WTC11 (cell line): ENCODE results near the gene FHAD1. TPM values are rescaled to one million over a fixed set of nuclear protein-coding genes. Genes with fewer than 3 reads are reported as not detected.
A peak's percentile ranks its signal among the peaks of the same experiment; 100 is the strongest.

Experiments used
- ATAC-seq: fragments of 200-7000 bp; cut with Tn5 transposase; 2 replicates; pipeline ENCODE4 v1.10.0; 2021; ENCODE audit warnings: mild to moderate bottlenecking, moderate library complexity
- CTCF ChIA-PET: fragments of 300-600 bp; sonication (Branson Sonifier 250); formaldehyde crosslinking; loops from one replicate; lab custom pipeline; 2021; ENCODE audit warnings: antibody characterized with exemption; lab: Charles Lee
- POLR2A ChIA-PET: fragments of 350-600 bp; sonication (Branson Sonifier 250); formaldehyde crosslinking; loops from one replicate; lab custom pipeline; 2021; ENCODE audit warnings: antibody characterized with exemption; lab: Charles Lee
- DNase-seq: peaks from one replicate; pipeline ENCODE4 v3.0.0; 2021; ENCODE audit warnings: low spot score
- H3K27ac Mint-ChIP-seq: 2 replicates; pipeline ENCODE4 v1.8.0; 2021; ENCODE audit warnings: mixed read lengths
- H3K27me3 Mint-ChIP-seq: 2 replicates; pipeline ENCODE4 v1.8.0; 2021; ENCODE audit warnings: low read depth, mild to moderate bottlenecking, moderate library complexity, mixed read lengths
- H3K36me3 Mint-ChIP-seq: 2 replicates; pipeline ENCODE4 v1.8.0; 2021; ENCODE audit warnings: mixed read lengths
- H3K4me1 Mint-ChIP-seq: 2 replicates; pipeline ENCODE4 v1.8.0; 2022; ENCODE audit warnings: mixed read lengths
- H3K4me3 Mint-ChIP-seq: 2 replicates; pipeline ENCODE4 v1.8.0; 2021; ENCODE audit warnings: mild to moderate bottlenecking, moderate library complexity, mixed read lengths
- H3K9me3 Mint-ChIP-seq: 2 replicates; pipeline ENCODE4 v1.8.0; 2021; ENCODE audit warnings: mixed read lengths
- CREB1 ChIP-seq: sonication (generic); formaldehyde crosslinking; IDR thresholded peaks from 2 replicates; pipeline ENCODE4 v1.8.0; 2023; ENCODE audit warnings: mild to moderate bottlenecking, missing genetic modification reagents
- CREM ChIP-seq: sonication (generic); formaldehyde crosslinking; IDR thresholded peaks from 2 replicates; pipeline ENCODE4 v1.8.1; 2022; ENCODE audit warnings: mild to moderate bottlenecking, missing genetic modification reagents, moderate library complexity
- E2F1 ChIP-seq: sonication (generic); formaldehyde crosslinking; IDR thresholded peaks from 2 replicates; pipeline ENCODE4 v1.8.0; 2022; ENCODE audit warnings: mild to moderate bottlenecking, missing genetic modification reagents
- E2F4 ChIP-seq: sonication (generic); formaldehyde crosslinking; IDR thresholded peaks from 2 replicates; pipeline ENCODE4 v1.8.1; 2022; ENCODE audit warnings: low read depth, mild to moderate bottlenecking, moderate library complexity, missing genetic modification reagents, borderline replicate concordance
- EMX1 ChIP-seq: fragments of 250-450 bp; sonication (Bioruptor Pico); IDR thresholded peaks from 2 replicates; pipeline ENCODE4 v1.8.0; 2021; ENCODE audit warnings: mild to moderate bottlenecking
- FOXK1 ChIP-seq: sonication (generic); formaldehyde crosslinking; IDR thresholded peaks from 2 replicates; pipeline ENCODE4 v1.8.0; 2022; ENCODE audit warnings: mild to moderate bottlenecking, moderate library complexity, missing genetic modification reagents
- GABPB1 ChIP-seq: sonication (generic); formaldehyde crosslinking; IDR thresholded peaks from 2 replicates; pipeline ENCODE4 v1.8.1; 2023; ENCODE audit warnings: mild to moderate bottlenecking, missing genetic modification reagents
- MLX ChIP-seq: sonication (generic); formaldehyde crosslinking; IDR thresholded peaks from 2 replicates; pipeline ENCODE4 v1.8.1; 2023; ENCODE audit warnings: mild to moderate bottlenecking, missing genetic modification reagents, moderate library complexity
- NR1H2 ChIP-seq: sonication (generic); formaldehyde crosslinking; IDR thresholded peaks from 2 replicates; pipeline ENCODE4 v1.9.0; 2021; ENCODE audit warnings: mild to moderate bottlenecking, moderate library complexity, missing genetic modification reagents
- RELA ChIP-seq: sonication (generic); formaldehyde crosslinking; IDR thresholded peaks from 2 replicates; pipeline ENCODE4 v1.8.1; 2022; ENCODE audit warnings: missing genetic modification reagents, mild to moderate bottlenecking, borderline replicate concordance
- RORB ChIP-seq: fragments of 250-450 bp; sonication (Bioruptor Pico); IDR thresholded peaks from 2 replicates; pipeline ENCODE4 v1.9.0; 2021; ENCODE audit warnings: mild to moderate bottlenecking
- SMAD4 ChIP-seq: sonication (generic); formaldehyde crosslinking; IDR thresholded peaks from 2 replicates; pipeline ENCODE4 v1.8.0; 2022; ENCODE audit warnings: mild to moderate bottlenecking, missing genetic modification reagents
- USF1 ChIP-seq: sonication (generic); formaldehyde crosslinking; IDR thresholded peaks from 2 replicates; pipeline ENCODE4 v1.8.0; 2022; ENCODE audit warnings: mild to moderate bottlenecking, missing genetic modification reagents
- ZBTB43 ChIP-seq: sonication (generic); formaldehyde crosslinking; IDR thresholded peaks from 2 replicates; pipeline ENCODE4 v1.8.1; 2023; ENCODE audit warnings: mild to moderate bottlenecking, missing genetic modification reagents
- ZNF121 ChIP-seq: sonication (generic); formaldehyde crosslinking; IDR thresholded peaks from 2 replicates; pipeline ENCODE4 v1.8.0; 2023; ENCODE audit warnings: missing genetic modification reagents
- ZNF232 ChIP-seq: sonication (generic); formaldehyde crosslinking; IDR thresholded peaks from 2 replicates; pipeline ENCODE4 v1.8.0; 2022; ENCODE audit warnings: mild to moderate bottlenecking, missing genetic modification reagents
- ZNF263 ChIP-seq: sonication (generic); formaldehyde crosslinking; IDR thresholded peaks from 2 replicates; pipeline ENCODE4 v1.8.1; 2022; ENCODE audit warnings: low read depth, mild to moderate bottlenecking, moderate library complexity, missing genetic modification reagents
- ZNF671 ChIP-seq: fragments of 250-450 bp; sonication (Bioruptor Pico); IDR thresholded peaks from 2 replicates; pipeline ENCODE4 v1.8.0; 2021; ENCODE audit warnings: mild to moderate bottlenecking
- total RNA-seq: library from RNA; stranded (reverse); gene quantifications from 3 replicates; pipeline ENCODE4 v1.2.3, GENCODE V29; 2021
- TF ChIP-seq, protein P1 (sequence below): sonication (generic); formaldehyde crosslinking; IDR thresholded peaks from 2 replicates; pipeline ENCODE4 v1.8.1; 2023; ENCODE audit warnings: mild to moderate bottlenecking, missing genetic modification reagents, moderate library complexity
- TF ChIP-seq, protein P2 (sequence below): sonication (generic); formaldehyde crosslinking; conservative IDR thresholded peaks from 2 replicates; pipeline ENCODE4 v1.8.1; 2022; ENCODE audit warnings: mild to moderate bottlenecking, missing genetic modification reagents
- TF ChIP-seq, protein P3 (sequence below): sonication (generic); formaldehyde crosslinking; IDR thresholded peaks from 2 replicates; pipeline ENCODE4 v1.8.0; 2023; ENCODE audit warnings: missing genetic modification reagents

The FHAD1 gene
- total RNA-seq, 1 experiment from 2014 or later = 3.0 TPM

DNA sequence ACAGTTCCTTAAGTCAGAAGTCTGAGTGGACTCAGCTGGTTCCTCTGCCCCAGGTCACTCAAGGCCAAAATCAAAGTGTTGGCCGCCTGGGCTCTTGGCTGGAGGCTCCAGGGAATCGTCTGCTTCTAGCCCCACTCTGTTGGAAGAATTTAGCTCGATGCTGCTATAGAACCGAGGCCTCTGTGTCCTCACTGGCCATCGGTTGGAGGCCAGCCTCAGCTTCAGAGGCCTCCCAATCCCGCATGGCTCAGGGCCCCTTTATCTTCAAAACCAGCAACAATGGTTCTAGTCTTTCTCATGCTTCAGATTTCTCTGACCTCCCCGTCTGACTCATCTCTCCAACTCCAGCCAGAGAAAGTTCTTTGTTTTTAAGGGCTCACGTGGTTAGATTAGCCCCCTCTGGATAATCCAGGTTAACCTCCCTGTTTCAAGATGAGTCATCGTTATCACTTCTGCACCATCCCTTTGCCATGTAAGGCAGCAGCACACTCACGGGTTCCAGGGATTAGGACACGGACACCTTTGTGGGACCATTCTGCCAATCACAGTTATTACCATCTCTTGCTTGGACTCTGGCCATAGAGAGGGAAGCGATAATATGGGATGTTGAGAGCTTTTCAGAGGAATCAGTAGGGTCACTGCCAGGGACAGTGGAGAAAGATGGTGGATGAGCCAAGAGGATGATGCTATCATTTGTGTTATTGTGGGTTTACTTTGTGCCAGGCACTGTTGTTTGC lies 13.6 kb downstream of the FHAD1 start:
- ChIA-PET POLR2A (interaction anchor here (0.6 kb wide), 1 partner anchor 1565 kb away, joined by 4 read pairs; no protein-coding TSS in a partner anchor), CTCF (interaction anchor here (0.5 to 2.0 kb wide), 5 partner anchors 11 to 132 kb away, joined by 3 to 10 read pairs (median 3); partner anchors contain the start of gene TMEM51)
- peaks cover 6% of the 10 kb centered on the region for H3K27me3 Mint-ChIP-seq
- ATAC-seq = no peak
- no peak overlapping the region for H3K4me3 Mint-ChIP-seq
- H3K36me3 Mint-ChIP-seq = no peaks in the 10 kb centered on the region
- peak; percentile 31; the same call in 1 of the 2 replicates for TF ChIP-seq GABPB1 (CRISPR knock-in tag)
- no peak for TF ChIP-seq RORB (CRISPR knock-in tag)
- TF ChIP-seq, all 79 proteins: peak for 1
- H3K4me1 Mint-ChIP-seq = 0 out of 2 replicates have a peak, but pooled peaks cover 3% of the 10 kb centered on the region
- H3K27ac Mint-ChIP-seq = no peak overlapping the region
- DNase-seq = no peak
- peaks cover 9% of the 10 kb centered on the region for H3K9me3 Mint-ChIP-seq

- CTCF ChIA-PET = interaction anchor here (0.9 to 2.0 kb wide), 3 partner anchors 10 to 108 kb away, joined by 3 to 10 read pairs (median 7); partner anchors contain the start of gene TMEM51
- no peaks in the 10 kb centered on the region for H3K36me3 Mint-ChIP-seq
- ATAC-seq = no peak
Observed at GRCh38 chr1:15261155-15262002, 14.4 kb downstream of the FHAD1 start.

GRCh38 chr1:15262003-15262377 lies 15.0 kb downstream of the FHAD1 start:
- H3K27ac Mint-ChIP-seq = no peak overlapping the region
- H3K9me3 Mint-ChIP-seq = peaks cover 9% of the 10 kb centered on the region
- H3K36me3 Mint-ChIP-seq = no peaks in the 10 kb centered on the region
- H3K4me1 Mint-ChIP-seq = 0 out of 2 replicates have a peak, but pooled peaks cover 3% of the 10 kb centered on the region
- H3K27me3 Mint-ChIP-seq = peaks cover 6% of the 10 kb centered on the region
- ATAC-seq = no peak
- POLR2A ChIA-PET = no interaction called here
- no peak overlapping the region for H3K4me3 Mint-ChIP-seq
- CTCF ChIA-PET = interaction anchor here (1.8 to 2.0 kb wide), 2 partner anchors 10 to 108 kb away, joined by 7 to 10 read pairs; partner anchors contain the start of gene TMEM51
- TF ChIP-seq E2F4 (CRISPR knock-in tag) (no peak), MLX (no peak), CREB1 (CRISPR knock-in tag) (no peak), RELA (CRISPR knock-in tag) (no peak), FOXK1 (CRISPR knock-in tag) (no peak), E2F1 (no peak), ZNF232 (CRISPR knock-in tag) (no peak), ZNF671 (no peak), ZBTB43 (CRISPR knock-in tag) (no peak), ZNF121 (CRISPR knock-in tag) (no peak), NR1H2 (CRISPR knock-in tag) (no peak), RORB (CRISPR knock-in tag) (no peak), SMAD4 (CRISPR knock-in tag) (no peak), EMX1 (no peak)
- TF ChIP-seq, protein P1, sequence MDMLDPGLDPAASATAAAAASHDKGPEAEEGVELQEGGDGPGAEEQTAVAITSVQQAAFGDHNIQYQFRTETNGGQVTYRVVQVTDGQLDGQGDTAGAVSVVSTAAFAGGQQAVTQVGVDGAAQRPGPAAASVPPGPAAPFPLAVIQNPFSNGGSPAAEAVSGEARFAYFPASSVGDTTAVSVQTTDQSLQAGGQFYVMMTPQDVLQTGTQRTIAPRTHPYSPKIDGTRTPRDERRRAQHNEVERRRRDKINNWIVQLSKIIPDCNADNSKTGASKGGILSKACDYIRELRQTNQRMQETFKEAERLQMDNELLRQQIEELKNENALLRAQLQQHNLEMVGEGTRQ (CRISPR knock-in tag) = no peak
- TF ChIP-seq, protein P2, sequence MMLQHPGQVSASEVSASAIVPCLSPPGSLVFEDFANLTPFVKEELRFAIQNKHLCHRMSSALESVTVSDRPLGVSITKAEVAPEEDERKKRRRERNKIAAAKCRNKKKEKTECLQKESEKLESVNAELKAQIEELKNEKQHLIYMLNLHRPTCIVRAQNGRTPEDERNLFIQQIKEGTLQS (CRISPR knock-in tag) = no peak
- TF ChIP-seq, protein P3, sequence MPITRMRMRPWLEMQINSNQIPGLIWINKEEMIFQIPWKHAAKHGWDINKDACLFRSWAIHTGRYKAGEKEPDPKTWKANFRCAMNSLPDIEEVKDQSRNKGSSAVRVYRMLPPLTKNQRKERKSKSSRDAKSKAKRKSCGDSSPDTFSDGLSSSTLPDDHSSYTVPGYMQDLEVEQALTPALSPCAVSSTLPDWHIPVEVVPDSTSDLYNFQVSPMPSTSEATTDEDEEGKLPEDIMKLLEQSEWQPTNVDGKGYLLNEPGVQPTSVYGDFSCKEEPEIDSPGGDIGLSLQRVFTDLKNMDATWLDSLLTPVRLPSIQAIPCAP (CRISPR knock-in tag) = no peak
- DNase-seq = no peak

More at GRCh38 chr1:15261155-15262002, 14.4 kb downstream of the FHAD1 start:
- DNase-seq = no peak
- Mint-ChIP-seq H3K9me3 (peaks cover 9% of the 10 kb centered on the region), H3K27me3 (peaks cover 6% of the 10 kb centered on the region), H3K4me1 (0 out of 2 replicates have a peak, but pooled peaks cover 3% of the 10 kb centered on the region), H3K4me3 (no peak overlapping the region), H3K27ac (no peak overlapping the region)
- TF ChIP-seq ZNF263 (CRISPR knock-in tag) = no peak
- TF ChIP-seq FOXK1 (CRISPR knock-in tag) = no peak
- no peak for TF ChIP-seq CREM (CRISPR knock-in tag)
- TF ChIP-seq USF1 = no peak
- POLR2A ChIA-PET = no interaction called here
